Measurements from ENCODE around the gene GUCA1C. TPM values are rescaled to one million over a fixed set of nuclear protein-coding genes. Genes with fewer than 3 reads are reported as not detected.

The GUCA1C gene
- polyA plus RNA-seq (ENCODE audit: insufficient read length in 10 of 10), result not detected
- long read RNA-seq, donor 1, result 0 reads
- long read RNA-seq, donor 2, result 0 reads
- long read RNA-seq, donor 3, result 0 reads
- long read RNA-seq, donor 4, result 0 reads
- long read RNA-seq, donor 5, result 0 reads
- long read RNA-seq, donor 6, result 0 reads
- long read RNA-seq, donor 7, result 0 reads
- long read RNA-seq, donor 8, result 0 reads
- long read RNA-seq, donor 9, result 0 reads

- no peak for DNase-seq
These were observed at the start of gene GUCA1C for GRCh38 chr3:108953700-108954099. Gene GUCA1C, minus strand, starts transcription at chr3:108953879. Its CDS starts 117 bp downstream, at chr3:108953762.

- no peak for DNase-seq
These were observed 44.8 kb upstream of the GUCA1C start for GRCh38 chr3:108998436-108998835.

GRCh38 chr3:108985844-108986243 lies 32.2 kb upstream of the GUCA1C start:
- no peak for DNase-seq

GRCh38 chr3:108983051-108983450 lies 29.4 kb upstream of the GUCA1C start:
- no peak for DNase-seq

- DNase-seq, result no peak
These were observed 22.4 kb upstream of the GUCA1C start for GRCh38 chr3:108976058-108976457.

GRCh38 chr3:108973019-108973418 lies 19.3 kb upstream of the GUCA1C start:
- no peak for DNase-seq

GRCh38 chr3:108972482-108972881 lies 18.8 kb upstream of the GUCA1C start:
- DNase-seq, result no peak

GRCh38 chr3:108970561-108970960 lies 16.9 kb upstream of the GUCA1C start:
- no peak for DNase-seq

GRCh38 chr3:108966773-108967172 lies 13.1 kb upstream of the GUCA1C start:
- no peak for DNase-seq

- no peak for DNase-seq
These were observed 5.3 kb upstream of the GUCA1C start for GRCh38 chr3:108959017-108959416.

- DNase-seq, result no peak
These were observed 469 bp downstream of the GUCA1C start for GRCh38 chr3:108953210-108953609.

- DNase-seq, result no peak
These were observed 1.7 kb downstream of the GUCA1C start for GRCh38 chr3:108951820-108952501.

GRCh38 chr3:108947855-108948254 lies 5.8 kb downstream of the GUCA1C start:
- DNase-seq, result no peak

GRCh38 chr3:108946292-108947285 lies 7.1 kb downstream of the GUCA1C start:
- DNase-seq, result peak in 1 of 3 donors; percentile 29

GRCh38 chr3:108940568-108941263 lies 13.0 kb downstream of the GUCA1C start:
- DNase-seq, result no peak

- DNase-seq, result no peak
These were observed 13.5 kb downstream of the GUCA1C start for GRCh38 chr3:108940166-108940565.

- no peak for DNase-seq
These were observed 16.6 kb downstream of the GUCA1C start for GRCh38 chr3:108936924-108937689.

- no peak for DNase-seq
These were observed 22.6 kb downstream of the GUCA1C start for GRCh38 chr3:108931035-108931434.

GRCh38 chr3:108918866-108919265 lies 34.8 kb downstream of the GUCA1C start:
- DNase-seq, result no peak

- DNase-seq, result peak; percentile 18 to 60 (median 38)
These were observed 38.7 kb downstream of the GUCA1C start for GRCh38 chr3:108914774-108915641.

Data from muscle of back (tissue), 13 donors.